Mammary epithelial cell (primary cell): Measurements from ENCODE around the gene EGFL8.

Experiments
- CTCF ChIP-seq, 2 donors: IDR thresholded peaks in 1 of 2; conservative IDR thresholded peaks in 1 of 2; 2 replicates each; pipeline ENCODE4 v1.5.1; 2011 to 2012; ENCODE audit warnings: inconsistent platforms in 2 of 2, low read length in 2 of 2, mild to moderate bottlenecking in 2 of 2, control low read depth in 1 of 2, low read depth in 1 of 2; ENCODE audit not compliant: insufficient read depth in 1 of 2; ENCODE audit errors: extremely low read depth in 1 of 2
- EZH2 ChIP-seq: IDR thresholded peaks from 2 replicates; pipeline ENCODE4 v1.6.1; 2012; ENCODE audit warnings: low read length, inconsistent platforms, borderline replicate concordance

- no peak for TF ChIP-seq CTCF (conservative IDR thresholded peaks at IDR 0.05 in 1 of 2, IDR thresholded peaks at IDR 0.05 in 1 of 2; ENCODE audit: extremely low read depth in 1 of 2, insufficient read depth in 1 of 2, low read depth in 1 of 2, low read length in 2 of 2)
- TF ChIP-seq EZH2, result no peak
Measured at GRCh38 chr6:32137454-32137853, 26.9 kb upstream of the EGFL8 start.
